Activated CD8-positive, alpha-beta memory T cell treated with anti-CD3 and anti-CD28 coated beads, Interleukin-2, amount 10 ng/mL, durations not matched to agents 7 days and 5 days (primary cell): ENCODE measurements around the gene HIGD1B. TPM values are rescaled to one million over a fixed set of nuclear protein-coding genes. Genes with fewer than 3 reads are reported as not detected.

Experiments
- ATAC-seq: fragments of 150-1000 bp; cut with Tn5 transposase; one replicate; pipeline ENCODE4 v1.10.0; 2021; ENCODE audit warnings: moderate library complexity
- CTCF ChIA-PET: fragments of 350-600 bp; sonication (Branson Sonifier 250); formaldehyde crosslinking; loops from one replicate; lab custom pipeline; 2021; ENCODE audit warnings: antibody characterized with exemption; lab: Charles Lee
- DNase-seq: peaks from one replicate; pipeline ENCODE4 v3.0.0-alpha.2; 2020
- H3K27ac Mint-ChIP-seq: one replicate; pipeline ENCODE4 v1.8.0; 2021; ENCODE audit warnings: mild to moderate bottlenecking, mixed read lengths
- H3K27me3 Mint-ChIP-seq: one replicate; pipeline ENCODE4 v1.8.0; 2021; ENCODE audit warnings: mixed read lengths
- H3K36me3 Mint-ChIP-seq: one replicate; pipeline ENCODE4 v1.8.0; 2021; ENCODE audit warnings: mild to moderate bottlenecking, mixed read lengths
- H3K4me1 Mint-ChIP-seq: one replicate; pipeline ENCODE4 v1.8.0; 2021; ENCODE audit warnings: mixed read lengths
- H3K4me3 Mint-ChIP-seq: one replicate; pipeline ENCODE4 v1.8.0; 2021; ENCODE audit warnings: mild to moderate bottlenecking, moderate library complexity, mixed read lengths
- H3K9me3 Mint-ChIP-seq: one replicate; pipeline ENCODE4 v1.8.0; 2022; ENCODE audit warnings: low read depth, mixed read lengths
- total RNA-seq, 2 experiments: library from RNA; stranded (reverse); gene quantifications; one replicate each; pipeline ENCODE4 v1.2.3, GENCODE V29; 2021

Gene HIGD1B
- total RNA-seq, 2 experiments from 2014 or later: not detected

DNA sequence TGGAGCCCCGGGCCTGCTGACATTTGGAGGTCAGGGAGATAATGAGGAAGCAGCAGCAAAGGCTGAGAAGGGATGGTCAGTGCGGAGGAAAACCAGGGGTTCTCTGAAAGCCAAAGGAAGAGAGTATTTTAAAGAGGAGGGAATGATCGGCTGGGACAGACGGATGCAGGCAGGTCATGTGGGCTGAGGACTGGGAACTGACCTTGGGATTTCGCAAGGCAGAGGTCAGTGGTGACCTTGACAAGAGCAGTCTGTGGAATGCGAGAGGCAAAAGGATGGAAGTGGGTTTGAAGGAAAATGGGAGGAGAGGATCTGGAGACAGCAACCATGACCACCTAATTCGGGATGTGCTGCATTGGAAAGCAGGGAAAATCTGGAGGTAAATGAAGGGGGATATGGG lies 41.3 kb downstream of the HIGD1B start:
- Mint-ChIP-seq H3K9me3 (no peaks in the 10 kb centered on the region), H3K36me3 (peaks cover 32% of the 10 kb centered on the region), H3K27ac (no peak overlapping the region), H3K4me1 (peaks cover 13% of the 10 kb centered on the region), H3K4me3 (no peak overlapping the region), H3K27me3 (no peaks in the 10 kb centered on the region)
- no peak for DNase-seq
- no peak for ATAC-seq
- CTCF ChIA-PET: interaction anchor here (1.2 kb wide), 1 partner anchor 114 kb away, joined by 4 read pairs; no protein-coding TSS in a partner anchor

DNA sequence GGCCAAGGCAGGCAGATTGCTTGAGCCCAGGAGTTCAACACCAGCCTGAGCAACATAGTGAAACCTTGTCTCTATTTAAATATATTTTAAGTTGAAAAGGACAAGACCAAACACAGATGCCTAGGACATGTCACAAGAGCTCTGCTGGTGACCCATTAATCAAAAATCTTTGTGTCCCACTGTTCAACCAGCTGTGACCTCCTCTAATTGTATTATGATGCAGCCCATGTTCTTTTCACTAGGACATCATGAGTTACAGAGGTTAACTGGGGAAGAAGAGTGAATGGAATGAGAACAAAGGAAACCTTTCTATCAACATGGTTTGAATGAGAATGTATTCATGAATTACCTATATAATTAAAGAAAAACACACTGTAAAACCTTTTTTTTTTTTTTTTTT lies 44.6 kb downstream of the HIGD1B start:
- Mint-ChIP-seq H3K27me3 (no peaks in the 10 kb centered on the region), H3K4me3 (no peak overlapping the region), H3K36me3 (peaks cover 27% of the 10 kb centered on the region), H3K4me1 (peaks cover 16% of the 10 kb centered on the region), H3K9me3 (no peaks in the 10 kb centered on the region), H3K27ac (no peak overlapping the region)
- DNase-seq (no peak), ATAC-seq (no peak)
- CTCF ChIA-PET: interaction anchor here (1.3 to 1.5 kb wide), 2 partner anchors 11 to 207 kb away, joined by 3 read pairs; no protein-coding TSS in a partner anchor

DNA sequence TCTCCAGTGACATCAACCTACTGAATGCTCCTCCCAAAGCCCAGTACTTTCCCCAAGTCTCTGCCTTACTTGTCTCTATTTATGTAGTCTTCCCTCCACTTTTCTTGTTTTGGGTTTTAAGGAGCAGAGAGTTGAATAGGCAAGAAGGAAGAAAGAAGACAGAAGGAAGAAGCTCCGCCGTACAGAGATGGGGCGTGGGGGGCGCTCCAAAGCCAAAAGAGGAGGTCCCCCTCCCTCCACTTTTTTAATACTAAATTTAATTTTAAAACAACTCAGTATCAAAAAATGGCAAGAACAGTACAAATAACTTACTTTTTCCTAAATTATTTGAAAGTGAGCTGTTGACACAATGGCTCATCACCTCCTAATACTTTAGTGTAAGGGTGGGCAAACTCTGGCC lies 47.0 kb downstream of the HIGD1B start:
- CTCF ChIA-PET: interaction anchor here (1.3 to 2.2 kb wide), 4 partner anchors 13 to 119 kb away, joined by 3 to 7 read pairs (median 5); no protein-coding TSS in a partner anchor
- Mint-ChIP-seq H3K4me1 (peaks cover 25% of the 10 kb centered on the region), H3K9me3 (no peaks in the 10 kb centered on the region), H3K27ac (no peak overlapping the region), H3K27me3 (no peaks in the 10 kb centered on the region), H3K4me3 (no peak overlapping the region), H3K36me3 (peaks cover 27% of the 10 kb centered on the region)
- ATAC-seq: no peak
- no peak for DNase-seq

DNA sequence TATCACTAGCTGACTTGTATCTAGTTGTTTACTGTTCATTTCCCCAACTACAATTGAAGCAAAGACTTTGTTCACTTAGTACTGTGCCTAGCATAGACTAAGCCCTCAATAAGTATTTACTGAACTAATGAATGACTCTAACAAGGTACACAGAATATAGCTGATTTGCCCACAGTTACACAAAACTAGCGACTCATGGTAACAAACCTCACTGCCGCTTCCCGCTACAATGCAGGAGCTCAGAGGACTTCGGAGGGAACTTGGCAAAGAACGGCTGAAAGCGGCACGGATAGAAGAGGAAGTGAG lies 51.0 kb downstream of the HIGD1B start:
- Mint-ChIP-seq H3K27ac (peak overlapping the region; percentile 99), H3K9me3 (no peaks in the 10 kb centered on the region), H3K27me3 (peaks cover 8% of the 10 kb centered on the region), H3K4me1 (peaks cover 29% of the 10 kb centered on the region), H3K36me3 (peaks cover 11% of the 10 kb centered on the region), H3K4me3 (peak overlapping the region; percentile 85)
- ATAC-seq (no peak), DNase-seq (peak; percentile 53)
- CTCF ChIA-PET: interaction anchor here (0.9 to 3.5 kb wide), 11 partner anchors 9 to 237 kb away, joined by 3 to 12 read pairs (median 6); partner anchors contain the start of gene ACBD4

DNA sequence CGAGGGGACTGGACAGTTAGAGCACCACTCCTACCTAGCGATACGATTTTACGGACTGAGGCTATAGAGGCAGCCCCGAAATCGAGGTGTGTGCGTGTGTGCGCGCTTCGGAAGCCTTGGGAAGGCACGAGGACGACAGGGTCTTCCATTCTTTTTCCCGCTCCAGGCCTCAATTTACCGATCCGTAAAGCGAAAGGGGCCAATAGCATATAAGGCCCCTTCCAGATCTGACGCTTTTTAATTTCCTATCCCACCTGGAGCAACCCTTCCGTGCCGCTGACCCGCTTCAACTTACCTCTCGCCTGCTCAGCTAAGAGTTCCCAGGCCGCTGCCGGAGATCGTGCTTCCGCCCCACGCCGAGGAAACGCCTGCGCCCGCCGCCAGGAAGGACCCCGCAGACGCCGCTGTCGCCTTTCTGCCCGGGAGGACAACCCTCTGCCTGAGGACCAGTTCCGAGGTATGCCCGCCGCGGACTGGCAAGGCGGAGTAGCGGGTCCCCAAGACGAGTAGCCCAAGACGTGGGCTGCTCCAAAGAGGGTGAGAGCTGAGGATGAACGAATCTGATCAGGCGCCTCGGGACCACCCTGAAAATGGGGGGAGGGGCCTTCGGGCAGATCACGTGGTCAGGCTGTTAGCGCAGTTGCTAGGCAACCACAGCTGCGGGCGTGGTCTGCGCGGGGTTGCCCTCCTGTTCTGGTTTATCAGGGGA lies 51.5 kb downstream of the HIGD1B start, which contains the start of gene EFTUD2:
TSS of gene EFTUD2 (minus strand) at position 372 of the 709 bp plus-strand sequence. CDS start 4,924 bp downstream, outside the sequence.
- DNase-seq (peak; percentile 94), ATAC-seq (peak; percentile 97)
- H3K4me1 Mint-ChIP-seq: peaks cover 29% of the 10 kb centered on the region
- H3K9me3 Mint-ChIP-seq: no peaks in the 10 kb centered on the region
- CTCF ChIA-PET: interaction anchor here (0.9 to 3.5 kb wide), 13 partner anchors 9 to 236 kb away, joined by 3 to 12 read pairs (median 4); partner anchors contain the start of gene ACBD4
- H3K27ac Mint-ChIP-seq: peak within 1 kb of the TSS; percentile 99
- H3K27me3 Mint-ChIP-seq: peaks cover 8% of the 10 kb centered on the region
- peak within 1 kb of the TSS; percentile 85 for H3K4me3 Mint-ChIP-seq
- peaks cover 11% of the 10 kb centered on the region for H3K36me3 Mint-ChIP-seq

Other genes starting within 250 kb of the HIGD1B start
- not detected for gene MEIOC, start 191.4 kb upstream of the HIGD1B start, total RNA-seq
- gene CCDC43, start 158.1 kb upstream of the HIGD1B start, total RNA-seq: 10 to 100 TPM; 26.0 to 28.4 TPM
- 10 to 100 TPM; 43.8 to 53.2 TPM for gene DBF4B, start 139.2 kb upstream of the HIGD1B start, total RNA-seq
- under 1 TPM; 0.35 to 0.50 TPM for gene ADAM11, start 88.9 kb upstream of the HIGD1B start, total RNA-seq
- gene GJC1, start 17.6 kb upstream of the HIGD1B start, total RNA-seq: 1 to 10 TPM; 2.7 to 3.7 TPM
- gene EFTUD2, start 51.6 kb downstream of the HIGD1B start, total RNA-seq: 100 to 1,000 TPM; 134 to 178 TPM
- not detected for gene GFAP, start 67.6 kb downstream of the HIGD1B start, total RNA-seq
- gene KIF18B, start 99.9 kb downstream of the HIGD1B start, total RNA-seq: 100 to 1,000 TPM in 1 of 2 experiments, 10 to 100 TPM in 1; 86.7 to 117 TPM
- under 1 TPM; 0.33 to 0.38 TPM for gene C1QL1, start 120.4 kb downstream of the HIGD1B start, total RNA-seq
- gene DCAKD, start 203.7 kb downstream of the HIGD1B start, total RNA-seq: 10 to 100 TPM; 29.4 to 34.3 TPM
- gene NMT1, start 213.4 kb downstream of the HIGD1B start, total RNA-seq: 100 to 1,000 TPM; 136 to 148 TPM